ENCODE results near the gene ZNF544.

DNA sequence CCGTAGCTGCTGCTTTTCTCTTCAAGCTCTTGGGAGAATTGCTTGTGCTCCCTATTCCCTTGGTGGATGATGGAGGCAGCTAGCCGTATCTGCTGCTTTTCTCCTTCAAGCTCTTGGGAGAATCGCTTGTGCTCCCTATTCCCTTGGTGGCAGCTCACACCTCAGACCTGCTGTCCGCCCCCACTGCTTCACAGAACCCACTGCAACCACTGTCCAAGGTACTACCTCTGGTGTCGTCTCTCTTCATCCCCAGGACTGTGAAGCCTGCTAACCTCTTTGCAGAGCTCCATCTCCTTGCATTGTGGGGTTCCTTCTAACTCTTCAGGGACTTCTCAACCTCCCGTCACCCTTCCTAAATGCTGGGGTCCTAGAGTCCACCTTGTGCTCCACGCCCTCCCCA is 71.9 kb downstream of the ZNF544 start:
- TF ChIP-seq, protein P1, sequence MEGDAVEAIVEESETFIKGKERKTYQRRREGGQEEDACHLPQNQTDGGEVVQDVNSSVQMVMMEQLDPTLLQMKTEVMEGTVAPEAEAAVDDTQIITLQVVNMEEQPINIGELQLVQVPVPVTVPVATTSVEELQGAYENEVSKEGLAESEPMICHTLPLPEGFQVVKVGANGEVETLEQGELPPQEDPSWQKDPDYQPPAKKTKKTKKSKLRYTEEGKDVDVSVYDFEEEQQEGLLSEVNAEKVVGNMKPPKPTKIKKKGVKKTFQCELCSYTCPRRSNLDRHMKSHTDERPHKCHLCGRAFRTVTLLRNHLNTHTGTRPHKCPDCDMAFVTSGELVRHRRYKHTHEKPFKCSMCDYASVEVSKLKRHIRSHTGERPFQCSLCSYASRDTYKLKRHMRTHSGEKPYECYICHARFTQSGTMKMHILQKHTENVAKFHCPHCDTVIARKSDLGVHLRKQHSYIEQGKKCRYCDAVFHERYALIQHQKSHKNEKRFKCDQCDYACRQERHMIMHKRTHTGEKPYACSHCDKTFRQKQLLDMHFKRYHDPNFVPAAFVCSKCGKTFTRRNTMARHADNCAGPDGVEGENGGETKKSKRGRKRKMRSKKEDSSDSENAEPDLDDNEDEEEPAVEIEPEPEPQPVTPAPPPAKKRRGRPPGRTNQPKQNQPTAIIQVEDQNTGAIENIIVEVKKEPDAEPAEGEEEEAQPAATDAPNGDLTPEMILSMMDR (IDR thresholded peaks at IDR 0.05), result no peak
- TF ChIP-seq EP300 (IDR thresholded peaks at IDR 0.05) (no peak), POLR2A (IDR thresholded peaks at IDR 0.05) (no peak)
